Neural cell (in vitro differentiated cells): ENCODE data around the gene SDC1. TPM values are rescaled to one million over a fixed set of nuclear protein-coding genes. Genes with fewer than 3 reads are reported as not detected.

ENCODE experiments used
- H2AFZ ChIP-seq: fragments of 200-600, 300-800 bp; sonication (generic), shearing (Covaris generic); 2 replicates; pipeline ENCODE4 v1.6.0; 2014; ENCODE audit warnings: low read depth, mild to moderate bottlenecking, antibody characterized with exemption, low read length, moderate library complexity
- H3F3A ChIP-seq: fragments of 200-600 bp; shearing (Covaris generic); 2 replicates; pipeline ENCODE4 v1.6.1; 2016; ENCODE audit warnings: mild to moderate bottlenecking, moderate library complexity, mixed read lengths, antibody characterized with exemption, low read length; ENCODE audit not compliant: insufficient read depth, poor library complexity, severe bottlenecking
- H3K27ac ChIP-seq: fragments of 200-600, 300-800 bp; sonication (generic), shearing (Covaris generic); 2 replicates; pipeline ENCODE4 v1.5.1; 2014; ENCODE audit warnings: mild to moderate bottlenecking, low read length, moderate library complexity
- H3K27me3 ChIP-seq: fragments of 300-800, 200-600 bp; sonication (generic), shearing (Covaris generic); 2 replicates; pipeline ENCODE4 v1.6.0; 2014; ENCODE audit warnings: mild to moderate bottlenecking, low read depth, low read length, moderate library complexity; ENCODE audit not compliant: insufficient read depth
- H3K36me3 ChIP-seq: fragments of 300-800, 200-600 bp; sonication (generic), shearing (Covaris generic); 2 replicates; pipeline ENCODE4 v1.5.1; 2014; ENCODE audit warnings: mild to moderate bottlenecking, antibody characterized with exemption, low read length, moderate library complexity; ENCODE audit not compliant: insufficient read depth
- H3K4me2 ChIP-seq: fragments of 300-800, 200-600 bp; sonication (generic), shearing (Covaris generic); 2 replicates; pipeline ENCODE4 v1.6.0; 2014; ENCODE audit warnings: mild to moderate bottlenecking, low read length
- H3K4me3 ChIP-seq: fragments of 300-800, 200-600 bp; sonication (generic), shearing (Covaris generic); 2 replicates; pipeline ENCODE4 v1.5.1; 2014; ENCODE audit warnings: mild to moderate bottlenecking, low read length, moderate library complexity
- H3K79me2 ChIP-seq: fragments of 200-600 bp; shearing (Covaris generic); replicated peaks from 2 replicates; pipeline ENCODE4 v1.6.0; 2014; ENCODE audit warnings: mild to moderate bottlenecking, low read length, moderate library complexity; ENCODE audit not compliant: insufficient read depth
- H3K9ac ChIP-seq: fragments of 300-800, 200-600 bp; sonication (generic), shearing (Covaris generic); 2 replicates; pipeline ENCODE4 v1.6.1; 2016; ENCODE audit warnings: mild to moderate bottlenecking, low read length, mixed read lengths
- H3K9me2 ChIP-seq: fragments of 200-600 bp; shearing (Covaris generic); 2 replicates; pipeline ENCODE4 v1.6.1; 2016; ENCODE audit warnings: mild to moderate bottlenecking, low read length, mixed read lengths; ENCODE audit not compliant: insufficient read depth
- H3K9me3 ChIP-seq: fragments of 200-600, 300-800 bp; sonication (generic), shearing (Covaris generic); 2 replicates; pipeline ENCODE4 v1.6.1; 2016; ENCODE audit warnings: mild to moderate bottlenecking, mixed run types, low read length, moderate library complexity, mixed read lengths
- H4K20me1 ChIP-seq: fragments of 200-600 bp; shearing (Covaris generic); 2 replicates; pipeline ENCODE4 v1.6.1; 2016; ENCODE audit warnings: mild to moderate bottlenecking, mixed run types; ENCODE audit not compliant: insufficient read depth
- EP300 ChIP-seq: fragments of 450-650 bp; conservative IDR thresholded peaks from 2 replicates; pipeline ENCODE4 v1.6.1; 2014; ENCODE audit warnings: antibody characterized with exemption, mild to moderate bottlenecking, moderate library complexity; ENCODE audit not compliant: poor library complexity, severe bottlenecking
- EZH2 ChIP-seq: fragments of 200-600, 300-800 bp; shearing (Covaris generic), sonication (generic); IDR thresholded peaks from 2 replicates; pipeline ENCODE4 v1.6.1; 2014; ENCODE audit warnings: antibody characterized with exemption, low read length, borderline replicate concordance, mild to moderate bottlenecking; ENCODE audit not compliant: insufficient read depth, poor library complexity, severe bottlenecking
- MXI1 ChIP-seq: fragments of 450-650 bp; conservative IDR thresholded peaks from 2 replicates; pipeline ENCODE4 v1.6.1; 2014; ENCODE audit warnings: antibody characterized with exemption, mild to moderate bottlenecking; ENCODE audit not compliant: poor library complexity, severe bottlenecking
- POLR2AphosphoS5 ChIP-seq: IDR thresholded peaks from 2 replicates; pipeline ENCODE4 v1.6.1; 2012
- RAD21 ChIP-seq: fragments of 450-650 bp; conservative IDR thresholded peaks from 2 replicates; pipeline ENCODE4 v1.6.1; 2014; ENCODE audit warnings: antibody characterized with exemption, mild to moderate bottlenecking, moderate library complexity
- SMC3 ChIP-seq: fragments of 450-650 bp; conservative IDR thresholded peaks from 2 replicates; pipeline ENCODE4 v1.6.1; 2014; ENCODE audit warnings: antibody characterized with exemption, mild to moderate bottlenecking, moderate library complexity; ENCODE audit not compliant: poor library complexity
- TAF1 ChIP-seq: IDR thresholded peaks from 2 replicates; pipeline ENCODE4 v1.6.1; 2012; ENCODE audit warnings: low read depth
- polyA plus RNA-seq: library from polyadenylated mRNA; depleted of rRNA; stranded (reverse); fragments of >200 nt; gene quantifications from 2 replicates; pipeline ENCODE4 v1.2.3, GENCODE V29; 2014
- TF ChIP-seq, protein P1 (sequence below): fragments of 450-650 bp; IDR thresholded peaks from 2 replicates; pipeline ENCODE4 v1.5.1; 2014; ENCODE audit warnings: antibody characterized with exemption, mild to moderate bottlenecking, moderate library complexity; ENCODE audit not compliant: poor library complexity, severe bottlenecking
- TF ChIP-seq, protein P2 (sequence below): IDR thresholded peaks from 2 replicates; pipeline ENCODE4 v1.6.1; 2012; ENCODE audit warnings: borderline replicate concordance

Gene SDC1
- polyA plus RNA-seq, 1 donor from 2014 or later: 14.9 TPM

DNA sequence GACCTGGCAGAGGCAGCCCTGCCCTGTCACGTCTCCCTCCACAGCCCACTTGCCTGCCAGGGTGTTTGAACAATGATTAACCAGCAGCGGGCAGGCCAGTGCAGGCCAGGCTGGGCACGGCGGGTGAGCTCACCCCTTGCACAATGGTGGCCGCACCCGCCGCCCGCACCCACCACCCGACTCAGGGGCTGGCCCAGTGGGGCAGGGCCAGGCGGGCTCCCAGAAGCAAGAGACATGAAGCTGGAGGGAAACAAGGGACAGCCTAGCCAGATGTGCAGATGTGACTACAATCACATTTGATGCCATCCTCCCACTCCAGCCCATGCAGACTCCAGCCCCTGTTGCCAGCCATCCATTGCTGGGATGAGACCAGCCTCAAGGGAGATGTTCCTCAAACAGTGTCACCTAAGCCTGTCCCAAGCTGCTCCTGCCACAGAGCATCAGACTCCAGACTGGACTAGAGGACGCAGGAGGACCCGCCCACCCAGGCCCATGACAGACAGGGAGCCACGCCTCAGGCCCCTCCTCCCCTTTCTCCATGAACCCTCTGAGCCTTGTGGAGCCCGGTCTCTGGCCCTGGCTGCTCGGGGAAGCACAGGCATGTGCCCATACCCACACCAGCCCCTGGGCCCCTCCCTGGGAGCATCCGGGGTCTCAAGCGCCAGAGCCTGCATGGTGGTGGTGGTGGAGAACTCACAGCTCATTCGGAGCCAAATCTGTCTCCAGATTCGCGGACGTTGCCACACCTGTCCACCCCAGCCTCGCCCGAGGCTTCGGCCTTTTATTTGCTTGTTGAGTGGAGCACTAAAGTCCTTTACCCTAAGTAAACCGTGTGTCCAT is 45.0 kb downstream of the SDC1 start:
- no peaks in the 10 kb centered on the region for H3K9me2 ChIP-seq
- H3K27me3 ChIP-seq: no peaks in the 10 kb centered on the region
- no peaks in the 10 kb centered on the region for H4K20me1 ChIP-seq
- no peak for TF ChIP-seq EP300
- TF ChIP-seq, protein P1, sequence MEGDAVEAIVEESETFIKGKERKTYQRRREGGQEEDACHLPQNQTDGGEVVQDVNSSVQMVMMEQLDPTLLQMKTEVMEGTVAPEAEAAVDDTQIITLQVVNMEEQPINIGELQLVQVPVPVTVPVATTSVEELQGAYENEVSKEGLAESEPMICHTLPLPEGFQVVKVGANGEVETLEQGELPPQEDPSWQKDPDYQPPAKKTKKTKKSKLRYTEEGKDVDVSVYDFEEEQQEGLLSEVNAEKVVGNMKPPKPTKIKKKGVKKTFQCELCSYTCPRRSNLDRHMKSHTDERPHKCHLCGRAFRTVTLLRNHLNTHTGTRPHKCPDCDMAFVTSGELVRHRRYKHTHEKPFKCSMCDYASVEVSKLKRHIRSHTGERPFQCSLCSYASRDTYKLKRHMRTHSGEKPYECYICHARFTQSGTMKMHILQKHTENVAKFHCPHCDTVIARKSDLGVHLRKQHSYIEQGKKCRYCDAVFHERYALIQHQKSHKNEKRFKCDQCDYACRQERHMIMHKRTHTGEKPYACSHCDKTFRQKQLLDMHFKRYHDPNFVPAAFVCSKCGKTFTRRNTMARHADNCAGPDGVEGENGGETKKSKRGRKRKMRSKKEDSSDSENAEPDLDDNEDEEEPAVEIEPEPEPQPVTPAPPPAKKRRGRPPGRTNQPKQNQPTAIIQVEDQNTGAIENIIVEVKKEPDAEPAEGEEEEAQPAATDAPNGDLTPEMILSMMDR: no peak
- TF ChIP-seq, protein P2, sequence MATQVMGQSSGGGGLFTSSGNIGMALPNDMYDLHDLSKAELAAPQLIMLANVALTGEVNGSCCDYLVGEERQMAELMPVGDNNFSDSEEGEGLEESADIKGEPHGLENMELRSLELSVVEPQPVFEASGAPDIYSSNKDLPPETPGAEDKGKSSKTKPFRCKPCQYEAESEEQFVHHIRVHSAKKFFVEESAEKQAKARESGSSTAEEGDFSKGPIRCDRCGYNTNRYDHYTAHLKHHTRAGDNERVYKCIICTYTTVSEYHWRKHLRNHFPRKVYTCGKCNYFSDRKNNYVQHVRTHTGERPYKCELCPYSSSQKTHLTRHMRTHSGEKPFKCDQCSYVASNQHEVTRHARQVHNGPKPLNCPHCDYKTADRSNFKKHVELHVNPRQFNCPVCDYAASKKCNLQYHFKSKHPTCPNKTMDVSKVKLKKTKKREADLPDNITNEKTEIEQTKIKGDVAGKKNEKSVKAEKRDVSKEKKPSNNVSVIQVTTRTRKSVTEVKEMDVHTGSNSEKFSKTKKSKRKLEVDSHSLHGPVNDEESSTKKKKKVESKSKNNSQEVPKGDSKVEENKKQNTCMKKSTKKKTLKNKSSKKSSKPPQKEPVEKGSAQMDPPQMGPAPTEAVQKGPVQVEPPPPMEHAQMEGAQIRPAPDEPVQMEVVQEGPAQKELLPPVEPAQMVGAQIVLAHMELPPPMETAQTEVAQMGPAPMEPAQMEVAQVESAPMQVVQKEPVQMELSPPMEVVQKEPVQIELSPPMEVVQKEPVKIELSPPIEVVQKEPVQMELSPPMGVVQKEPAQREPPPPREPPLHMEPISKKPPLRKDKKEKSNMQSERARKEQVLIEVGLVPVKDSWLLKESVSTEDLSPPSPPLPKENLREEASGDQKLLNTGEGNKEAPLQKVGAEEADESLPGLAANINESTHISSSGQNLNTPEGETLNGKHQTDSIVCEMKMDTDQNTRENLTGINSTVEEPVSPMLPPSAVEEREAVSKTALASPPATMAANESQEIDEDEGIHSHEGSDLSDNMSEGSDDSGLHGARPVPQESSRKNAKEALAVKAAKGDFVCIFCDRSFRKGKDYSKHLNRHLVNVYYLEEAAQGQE: no peak
- TF ChIP-seq RAD21: no peak
- no peak for TF ChIP-seq MXI1
- no peak for TF ChIP-seq SMC3
- no peak for TF ChIP-seq POLR2AphosphoS5
- TF ChIP-seq TAF1: no peak
- no peak for TF ChIP-seq EZH2
- no peaks in the 10 kb centered on the region for H3K79me2 ChIP-seq
- H2AFZ ChIP-seq: no peak overlapping the region
- H3F3A ChIP-seq: no peaks in the 10 kb centered on the region
- H3K9me3 ChIP-seq: no peaks in the 10 kb centered on the region
- no peak overlapping the region for H3K27ac ChIP-seq
- no peak overlapping the region for H3K9ac ChIP-seq
- no peaks in the 10 kb centered on the region for H3K36me3 ChIP-seq
- no peak overlapping the region for H3K4me2 ChIP-seq
- H3K4me3 ChIP-seq: no peak overlapping the region

DNA sequence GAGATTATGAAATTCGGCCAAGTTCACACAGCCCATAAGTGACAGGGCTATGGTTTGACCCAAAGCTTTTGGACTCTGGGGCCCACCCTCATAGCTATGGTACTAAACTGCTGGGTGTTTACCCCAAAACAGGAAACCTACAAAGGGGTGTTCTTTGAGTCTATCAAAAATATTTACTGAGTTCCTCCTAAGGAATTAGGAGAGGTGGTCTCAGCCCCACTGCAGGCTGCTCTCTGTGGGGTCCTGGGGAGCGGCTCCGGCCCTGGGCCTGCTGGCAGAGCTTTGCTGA is 45.5 kb downstream of the SDC1 start:
- H4K20me1 ChIP-seq: no peaks in the 10 kb centered on the region
- H3K4me2 ChIP-seq: no peak overlapping the region
- no peaks in the 10 kb centered on the region for H3K27me3 ChIP-seq
- no peaks in the 10 kb centered on the region for H3K9me2 ChIP-seq
- no peaks in the 10 kb centered on the region for H3K9me3 ChIP-seq
- H3K36me3 ChIP-seq: no peaks in the 10 kb centered on the region
- no peak overlapping the region for H3K27ac ChIP-seq
- H3K4me3 ChIP-seq: no peak overlapping the region
- H3K9ac ChIP-seq: no peak overlapping the region
- H2AFZ ChIP-seq: no peak overlapping the region
- TF ChIP-seq POLR2AphosphoS5: no peak
- TF ChIP-seq, protein P1: no peak
- no peak for TF ChIP-seq EP300
- TF ChIP-seq, protein P2: no peak
- no peak for TF ChIP-seq RAD21
- no peak for TF ChIP-seq TAF1
- no peak for TF ChIP-seq SMC3
- TF ChIP-seq MXI1: no peak
- TF ChIP-seq EZH2: no peak
- H3K79me2 ChIP-seq: no peaks in the 10 kb centered on the region
- H3F3A ChIP-seq: no peaks in the 10 kb centered on the region
